22Rv1 (cell line): ENCODE data around the gene CACNG1.

Experiments used
- H3K27ac ChIP-seq: fragments of 450-650 bp; 2 replicates; pipeline ENCODE4 v1.5.1; 2017
- ZFX ChIP-seq: fragments of 450-650 bp; IDR thresholded peaks from 2 replicates; pipeline ENCODE4 v1.6.1; 2017; ENCODE audit warnings: antibody characterized with exemption, borderline replicate concordance
- TF ChIP-seq, protein P1 (sequence below): fragments of 450-650 bp; IDR thresholded peaks from 2 replicates; pipeline ENCODE4 v1.5.1; 2017; ENCODE audit warnings: mild to moderate bottlenecking

Gene CACNG1

DNA sequence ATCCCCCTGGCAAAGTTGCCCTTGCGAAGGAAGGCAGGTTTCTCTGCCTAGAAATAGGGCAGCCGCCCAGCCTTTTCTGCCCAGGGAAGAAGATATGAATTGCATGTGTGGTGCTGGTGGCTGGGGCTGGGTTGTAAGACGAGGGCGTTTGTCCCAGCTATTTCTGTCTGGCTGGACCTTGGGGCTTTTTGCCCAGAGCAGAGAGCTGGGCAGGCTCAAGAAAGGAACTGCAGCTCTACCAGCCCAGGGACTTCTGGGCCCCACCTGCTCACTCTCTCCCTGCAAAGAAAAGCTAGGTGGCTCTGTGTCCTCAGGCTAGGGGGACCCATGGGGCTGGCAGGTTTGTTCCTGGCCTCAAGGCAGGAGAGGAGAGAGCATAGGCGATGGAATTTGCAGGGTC is 586 bp downstream of the CACNG1 start:
- H3K27ac ChIP-seq: no peak overlapping the region
- TF ChIP-seq, protein P1, sequence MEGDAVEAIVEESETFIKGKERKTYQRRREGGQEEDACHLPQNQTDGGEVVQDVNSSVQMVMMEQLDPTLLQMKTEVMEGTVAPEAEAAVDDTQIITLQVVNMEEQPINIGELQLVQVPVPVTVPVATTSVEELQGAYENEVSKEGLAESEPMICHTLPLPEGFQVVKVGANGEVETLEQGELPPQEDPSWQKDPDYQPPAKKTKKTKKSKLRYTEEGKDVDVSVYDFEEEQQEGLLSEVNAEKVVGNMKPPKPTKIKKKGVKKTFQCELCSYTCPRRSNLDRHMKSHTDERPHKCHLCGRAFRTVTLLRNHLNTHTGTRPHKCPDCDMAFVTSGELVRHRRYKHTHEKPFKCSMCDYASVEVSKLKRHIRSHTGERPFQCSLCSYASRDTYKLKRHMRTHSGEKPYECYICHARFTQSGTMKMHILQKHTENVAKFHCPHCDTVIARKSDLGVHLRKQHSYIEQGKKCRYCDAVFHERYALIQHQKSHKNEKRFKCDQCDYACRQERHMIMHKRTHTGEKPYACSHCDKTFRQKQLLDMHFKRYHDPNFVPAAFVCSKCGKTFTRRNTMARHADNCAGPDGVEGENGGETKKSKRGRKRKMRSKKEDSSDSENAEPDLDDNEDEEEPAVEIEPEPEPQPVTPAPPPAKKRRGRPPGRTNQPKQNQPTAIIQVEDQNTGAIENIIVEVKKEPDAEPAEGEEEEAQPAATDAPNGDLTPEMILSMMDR: no peak
- TF ChIP-seq ZFX: no peak

DNA sequence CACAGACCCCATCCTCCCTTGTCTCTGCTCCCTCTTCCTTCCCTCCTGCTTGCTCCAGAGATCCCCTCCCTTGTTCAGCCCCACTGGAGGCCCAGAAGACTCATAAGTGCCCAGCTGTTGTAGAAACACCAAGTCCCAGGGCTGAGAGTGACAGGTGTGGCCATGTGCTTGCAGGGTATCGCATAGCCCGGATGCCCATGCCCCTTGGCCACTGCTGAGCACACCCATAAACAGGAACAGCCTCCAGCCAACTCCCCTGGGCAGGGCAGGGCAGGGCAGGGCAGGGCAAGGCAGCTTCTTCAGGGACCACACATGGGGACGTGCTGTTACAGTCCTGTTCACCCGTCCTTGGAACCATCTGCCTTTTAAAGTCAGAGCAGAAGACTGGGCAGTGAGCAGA is 2.0 kb downstream of the CACNG1 start:
- TF ChIP-seq, protein P1: no peak
- TF ChIP-seq ZFX: no peak
- no peak overlapping the region for H3K27ac ChIP-seq

DNA sequence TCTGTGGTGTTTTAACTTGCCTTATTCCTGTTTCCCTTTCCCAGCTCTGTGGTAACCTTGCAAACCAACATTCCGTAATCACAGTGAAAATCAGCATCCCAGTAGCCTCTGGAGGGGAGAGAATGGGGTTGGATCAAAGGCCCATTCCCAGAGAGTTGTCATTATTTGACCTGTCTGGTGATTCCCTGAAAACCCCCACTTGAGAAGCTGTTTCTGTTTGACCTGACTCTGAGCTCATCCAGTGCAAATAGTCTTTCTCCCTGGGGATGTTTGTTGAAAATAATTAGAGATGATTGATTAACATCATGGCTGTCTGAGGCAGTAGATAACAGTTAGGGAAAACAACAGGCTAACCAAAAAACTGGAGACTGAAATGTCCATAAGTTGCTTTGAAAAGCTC is 3.0 kb downstream of the CACNG1 start:
- H3K27ac ChIP-seq: no peak overlapping the region
- TF ChIP-seq ZFX: no peak
- TF ChIP-seq, protein P1: no peak

DNA sequence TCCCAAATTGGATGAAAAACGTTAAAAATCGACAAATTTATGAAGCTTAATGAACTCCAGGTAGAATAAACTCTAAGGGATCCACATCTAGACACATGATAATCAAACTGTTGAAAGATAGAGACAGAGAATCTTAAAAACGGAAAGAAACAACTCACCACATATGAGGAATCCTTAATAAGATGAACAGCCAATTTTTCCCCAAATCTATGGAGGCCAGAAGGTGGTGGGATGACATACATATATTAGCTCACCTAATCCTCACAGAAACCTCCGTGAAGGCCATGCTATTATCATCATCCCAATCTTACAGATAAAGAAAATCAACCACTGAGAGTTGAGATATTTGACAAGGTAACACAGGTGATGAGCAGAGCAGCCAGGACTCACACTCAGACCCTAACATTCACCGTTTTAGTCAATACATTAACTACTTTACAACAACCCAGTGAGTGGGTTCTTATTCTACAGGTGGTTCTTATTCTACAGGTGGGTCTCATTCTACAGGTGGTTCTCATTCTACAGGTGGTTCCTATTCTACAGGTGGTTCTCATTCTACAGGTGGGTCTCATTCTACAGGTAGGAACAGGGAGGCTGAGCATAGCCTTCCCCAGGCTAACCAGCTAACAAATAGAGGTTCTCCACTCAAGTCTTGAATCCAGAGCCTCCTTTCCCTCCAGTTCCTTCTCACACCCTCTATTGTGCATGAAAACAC is 4.8 kb downstream of the CACNG1 start:
- no peak for TF ChIP-seq ZFX
- TF ChIP-seq, protein P1: no peak
- no peak overlapping the region for H3K27ac ChIP-seq

DNA sequence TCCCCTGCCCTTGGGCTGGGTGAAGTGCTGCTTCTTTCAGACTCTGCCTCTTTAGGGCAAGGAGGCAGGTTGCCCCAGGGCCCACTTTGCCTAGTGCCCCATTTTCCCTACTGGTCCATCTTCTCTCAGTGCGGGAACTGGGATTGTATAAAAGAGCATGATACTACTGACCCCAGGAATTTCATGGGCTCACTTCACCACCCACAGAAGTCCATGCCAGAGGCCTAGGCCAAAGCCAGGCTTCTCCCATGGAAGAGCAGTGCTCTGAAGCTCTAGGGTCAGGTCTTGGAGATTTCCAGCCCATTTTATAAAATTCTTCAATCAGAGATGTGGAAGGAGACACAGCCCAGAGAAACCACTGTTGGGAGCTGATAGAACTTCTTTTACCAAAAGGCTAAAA is 5.7 kb downstream of the CACNG1 start:
- TF ChIP-seq, protein P1: no peak
- TF ChIP-seq ZFX: no peak
- no peak overlapping the region for H3K27ac ChIP-seq

DNA sequence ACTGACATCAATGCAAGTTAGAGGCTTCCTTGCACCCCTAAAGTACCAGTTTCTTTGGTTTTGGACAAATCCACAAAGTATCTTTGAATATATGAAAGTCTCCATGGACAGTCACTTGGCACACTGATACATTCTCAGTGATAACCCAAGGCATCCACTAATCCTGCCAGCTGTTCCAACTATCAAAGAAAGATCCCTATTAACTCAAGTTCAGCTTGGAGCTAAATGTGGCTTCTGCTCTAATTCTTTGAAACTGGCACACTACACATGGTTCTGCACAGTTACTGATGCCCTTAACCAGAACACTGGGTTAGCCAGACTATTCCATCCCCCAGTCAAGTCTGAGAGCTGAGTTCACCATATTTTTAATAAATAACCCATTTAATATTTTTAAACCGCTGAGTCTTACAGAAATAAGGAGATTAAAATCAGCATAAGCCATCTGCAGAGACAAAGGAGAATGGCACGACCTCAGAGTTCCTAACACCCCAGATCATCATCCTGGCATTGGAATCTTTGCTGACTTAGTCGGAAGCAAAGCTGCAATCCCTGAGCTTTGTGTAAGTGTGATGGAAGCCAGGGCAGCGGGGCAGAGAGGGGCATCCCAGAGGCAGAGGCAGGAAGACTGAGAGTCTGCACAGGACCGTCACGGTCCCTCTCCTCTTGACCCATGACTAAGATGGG is 6.3 kb downstream of the CACNG1 start:
- TF ChIP-seq, protein P1: no peak
- no peak for TF ChIP-seq ZFX
- no peak overlapping the region for H3K27ac ChIP-seq

DNA sequence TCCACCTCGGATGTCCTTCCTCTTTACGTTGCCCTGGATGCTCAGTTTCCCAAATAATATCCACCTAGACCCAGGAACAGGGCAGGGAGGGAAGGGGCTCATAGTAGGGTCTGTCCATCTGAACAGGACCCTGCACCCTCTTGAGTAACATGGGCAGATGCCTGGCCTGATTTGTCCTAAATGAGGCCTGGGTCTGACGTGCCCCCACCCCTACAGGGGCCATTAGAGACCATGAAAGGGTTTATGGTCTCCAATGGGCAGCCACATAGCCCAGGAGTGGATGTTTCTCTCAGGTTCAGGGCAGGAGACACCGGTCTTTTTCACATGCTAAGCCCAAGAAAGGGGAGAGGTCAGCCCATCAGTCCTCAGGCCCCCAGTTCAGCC is 6.8 kb downstream of the CACNG1 start:
- H3K27ac ChIP-seq: no peak overlapping the region
- TF ChIP-seq ZFX: no peak
- TF ChIP-seq, protein P1: no peak
